A549 (cell line): ENCODE results near the gene NRIP1. TPM values are rescaled to one million over a fixed set of nuclear protein-coding genes. Genes with fewer than 3 reads are reported as not detected.

Experiments
- ATAC-seq, 2 experiments: fragments of 200-7000 bp in 1 of 2; fragments of >200 bp in 1 of 2; cut with Nextera tagmentation in 1 of 2; cut with Tn5 transposase in 1 of 2; 3 replicates each; pipeline versions ENCODE4 v1.8.0 to v1.9.1; 2018 to 2020; ENCODE audit warnings: mild to moderate bottlenecking in 1 of 2, moderate library complexity in 1 of 2
- CTCF ChIA-PET: fragments of 300-600 bp; sonication (Branson Sonifier 250); formaldehyde crosslinking; extraction: SDS; loops from one replicate; lab custom pipeline; 2021; ENCODE audit warnings: antibody characterized with exemption, inconsistent platforms; lab: Yijun Ruan, JAX
- POLR2A ChIA-PET: fragments of 350-600 bp; formaldehyde crosslinking; extraction: SDS; loops from one replicate; lab custom pipeline; 2021; ENCODE audit warnings: antibody characterized with exemption, inconsistent platforms; lab: Yijun Ruan, JAX
- DNase-seq, 2 experiments: peaks; one replicate each; pipeline versions ENCODE4 v3.0.0 to v3.0.0-alpha.2; 2011 to 2016; ENCODE audit warnings: low read depth in 1 of 2, low spot score in 1 of 2
- FAIRE-seq: peaks from 2 replicates; lab custom pipeline; 2011; peaks lifted over from hg19 to GRCh38; lab: Jason Lieb, UNC
- H3K27ac ChIP-seq, 2 experiments: fragments of >200 bp; sonication (Bioruptor Twin); formaldehyde crosslinking; 3 replicates each; pipeline ENCODE4 v1.5.1; 2016 to 2017
- H3K4me1 ChIP-seq: fragments of >200 bp; sonication (Bioruptor Twin); formaldehyde crosslinking; 3 replicates; pipeline ENCODE4 v1.6.1; 2016
- H3K4me2 ChIP-seq: fragments of >200 bp; sonication (Bioruptor Twin); formaldehyde crosslinking; 3 replicates; pipeline ENCODE4 v1.6.1; 2016
- H3K4me3 ChIP-seq: fragments of >200 bp; sonication (Bioruptor Twin); formaldehyde crosslinking; 3 replicates; pipeline ENCODE4 v1.5.1; 2016
- H3K9me3 ChIP-seq: fragments of >200 bp; sonication (Bioruptor Twin); formaldehyde crosslinking; 3 replicates; pipeline ENCODE4 v1.6.1; 2016
- BHLHE40 ChIP-seq: IDR thresholded peaks from 2 replicates; pipeline ENCODE4 v1.6.1; 2012; ENCODE audit warnings: low read depth, low read length, inconsistent platforms
- CBX8 ChIP-seq: fragments of 200-600 bp; sonication (generic); IDR thresholded peaks from 2 replicates; pipeline ENCODE4 v1.6.1; 2016
- CHD2 ChIP-seq: fragments of 150-350 bp; IDR thresholded peaks from 2 replicates; pipeline ENCODE4 v1.6.1; 2014; ENCODE audit warnings: low read length; ENCODE audit not compliant: partially characterized antibody
- EHMT2 ChIP-seq: fragments of 200-600 bp; sonication (generic); IDR thresholded peaks from 2 replicates; pipeline ENCODE4 v1.6.1; 2016; ENCODE audit warnings: antibody characterized with exemption, low read depth, mild to moderate bottlenecking, moderate library complexity
- FOXS1 ChIP-seq: fragments of 250-450 bp; sonication (Bioruptor Pico); IDR thresholded peaks from 2 replicates; pipeline ENCODE4 v1.5.0; 2020; ENCODE audit warnings: mild to moderate bottlenecking, moderate library complexity
- GATA3 ChIP-seq: IDR thresholded peaks from 2 replicates; pipeline ENCODE4 v1.6.1; 2012; ENCODE audit warnings: borderline replicate concordance
- HEYL ChIP-seq: fragments of 250-450 bp; sonication (Bioruptor Pico); IDR thresholded peaks from 2 replicates; pipeline ENCODE4 v1.8.0; 2021; ENCODE audit warnings: mild to moderate bottlenecking, moderate library complexity
- KDM1A ChIP-seq: fragments of 200-600 bp; sonication (generic); IDR thresholded peaks from 2 replicates; pipeline ENCODE4 v1.6.1; 2016; ENCODE audit warnings: low read depth, mild to moderate bottlenecking
- KDM5A ChIP-seq: fragments of 200-600 bp; sonication (generic); IDR thresholded peaks from 2 replicates; pipeline ENCODE4 v1.6.1; 2016; ENCODE audit warnings: antibody characterized with exemption, mild to moderate bottlenecking
- MAFK ChIP-seq: fragments of 450-650 bp; IDR thresholded peaks from 2 replicates; pipeline ENCODE4 v1.6.1; 2014; ENCODE audit not compliant: partially characterized antibody
- MYC ChIP-seq: IDR thresholded peaks from 2 replicates; pipeline ENCODE4 v1.6.1; 2012; ENCODE audit warnings: mild to moderate bottlenecking, inconsistent platforms, low read length, improper control_type of control experiment, borderline replicate concordance
- NFE2L2 ChIP-seq: fragments of 150-350 bp; conservative IDR thresholded peaks from 2 replicates; pipeline ENCODE4 v1.6.1; 2014; ENCODE audit warnings: low read length
- NR3C1 ChIP-seq: fragments of >200 bp; sonication (Bioruptor Twin); formaldehyde crosslinking; IDR thresholded peaks from 3 replicates; pipeline ENCODE4 v1.6.1; 2017
- PHF8 ChIP-seq: fragments of 200-600 bp; sonication (generic); IDR thresholded peaks from 2 replicates; pipeline ENCODE4 v1.6.1; 2016; ENCODE audit warnings: low read depth, mild to moderate bottlenecking, antibody characterized with exemption, moderate library complexity, borderline replicate concordance
- POLR2AphosphoS2 ChIP-seq: conservative IDR thresholded peaks from 2 replicates; pipeline ENCODE4 v1.6.1; 2012; ENCODE audit warnings: low read length, improper control_type of control experiment, inconsistent platforms
- RAD21 ChIP-seq, 2 experiments: fragments of >200 bp in 1 of 2; sonication (Bioruptor Twin) in 1 of 2; formaldehyde crosslinking in 1 of 2; IDR thresholded peaks in 1 of 2; conservative IDR thresholded peaks in 1 of 2; 2 replicates in 1 of 2; 3 replicates in 1 of 2; pipeline ENCODE4 v1.6.1; 2012 to 2018; ENCODE audit warnings: inconsistent platforms in 1 of 2
- WGBS: methylation state at CpG from one replicate; pipeline ENCODE4 v1.1.6; 2017; ENCODE audit errors: missing lambda C conversion rate; 5-methylcytosine and 5-hydroxymethylcytosine counted together
- polyA plus RNA-seq, 4 experiments: library from polyadenylated mRNA; depleted of rRNA in 3 of 4; stranded (reverse); fragments of >200 nt; fragmentation: RNase III in 1 of 4; extraction: RNeasy Plus Mini Kit Qiagen cat#74134 plus additional on column Dnase treatment in 1 of 4; gene quantifications; 2 replicates in 3 of 4; 3 replicates in 1 of 4; pipeline ENCODE4 v1.2.3, GENCODE V29; 2011 to 2017
- TF ChIP-seq, protein P1 (sequence below): fragments of 250-450 bp; sonication (Bioruptor Pico); IDR thresholded peaks from 2 replicates; pipeline ENCODE4 v1.5.0; 2020; ENCODE audit warnings: low read depth, mild to moderate bottlenecking, moderate library complexity
- TF ChIP-seq, protein P2 (sequence below): fragments of 250-450 bp; sonication (Bioruptor Pico); IDR thresholded peaks from 2 replicates; pipeline ENCODE4 v1.5.0; 2021; ENCODE audit warnings: mild to moderate bottlenecking, moderate library complexity, borderline replicate concordance
- TF ChIP-seq, protein P3 (sequence below): fragments of 150-350 bp; IDR thresholded peaks from 2 replicates; pipeline ENCODE4 v1.6.1; 2014; ENCODE audit warnings: low read depth, mild to moderate bottlenecking, low read length
- TF ChIP-seq, protein P4 (sequence below): fragments of >200 bp; sonication (Bioruptor Twin); formaldehyde crosslinking; IDR thresholded peaks from 3 replicates; pipeline ENCODE4 v1.5.1; 2016
- TF ChIP-seq, protein P5 (sequence below): fragments of >200 bp; sonication (Bioruptor Twin); formaldehyde crosslinking; IDR thresholded peaks from 3 replicates; pipeline ENCODE4 v1.6.1; 2016

NRIP1 gene
- polyA plus RNA-seq, 2 of the 4 experiments (the other 2 are of a cell fraction), result 18.9 to 35.5 TPM

DNA sequence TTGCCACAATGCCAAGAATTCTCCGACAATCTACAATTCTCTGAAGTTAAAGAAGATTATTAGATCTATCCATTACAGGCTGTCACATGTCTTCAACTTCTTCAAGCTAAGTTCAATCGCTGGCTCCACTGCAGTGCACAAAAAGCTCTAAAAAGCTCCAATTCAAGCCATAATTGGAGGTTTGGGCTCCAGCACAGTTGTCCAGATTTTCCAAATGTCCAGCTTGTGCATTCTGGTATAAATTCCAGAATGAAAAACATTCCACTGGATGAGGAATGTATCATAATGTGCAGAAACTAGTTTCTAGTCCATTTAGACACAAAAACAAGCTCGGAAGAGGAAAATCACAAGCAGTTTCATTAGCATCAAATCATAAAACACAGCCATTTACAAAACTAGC, 138.6 kb downstream of the NRIP1 start:
- no peaks in the 10 kb centered on the region for H3K4me1 ChIP-seq
- POLR2A ChIA-PET, result no interaction called here
- H3K4me3 ChIP-seq, result no peak overlapping the region
- H3K9me3 ChIP-seq, result no peaks in the 10 kb centered on the region
- no peak overlapping the region for H3K4me2 ChIP-seq
- no peak for TF ChIP-seq RAD21 (conservative IDR thresholded peaks at IDR 0.05 in 1 of 2, IDR thresholded peaks at IDR 0.05 in 1 of 2)
- TF ChIP-seq BHLHE40, result no peak
- TF ChIP-seq, protein P1, sequence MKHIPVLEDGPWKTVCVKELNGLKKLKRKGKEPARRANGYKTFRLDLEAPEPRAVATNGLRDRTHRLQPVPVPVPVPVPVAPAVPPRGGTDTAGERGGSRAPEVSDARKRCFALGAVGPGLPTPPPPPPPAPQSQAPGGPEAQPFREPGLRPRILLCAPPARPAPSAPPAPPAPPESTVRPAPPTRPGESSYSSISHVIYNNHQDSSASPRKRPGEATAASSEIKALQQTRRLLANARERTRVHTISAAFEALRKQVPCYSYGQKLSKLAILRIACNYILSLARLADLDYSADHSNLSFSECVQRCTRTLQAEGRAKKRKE (CRISPR knock-in tag), result no peak
- no peak for TF ChIP-seq NFE2L2
- TF ChIP-seq MAFK, result no peak
- TF ChIP-seq KDM1A, result no peak
- TF ChIP-seq CHD2, result no peak
- TF ChIP-seq MYC, result no peak
- CTCF ChIA-PET, result no interaction called here
- DNase-seq (no peak), FAIRE-seq (no peak), ATAC-seq (no peak)
- H3K27ac ChIP-seq, result no peak overlapping the region
- 90% methylated on average over 3 of the region's 3 CpGs for WGBS

DNA sequence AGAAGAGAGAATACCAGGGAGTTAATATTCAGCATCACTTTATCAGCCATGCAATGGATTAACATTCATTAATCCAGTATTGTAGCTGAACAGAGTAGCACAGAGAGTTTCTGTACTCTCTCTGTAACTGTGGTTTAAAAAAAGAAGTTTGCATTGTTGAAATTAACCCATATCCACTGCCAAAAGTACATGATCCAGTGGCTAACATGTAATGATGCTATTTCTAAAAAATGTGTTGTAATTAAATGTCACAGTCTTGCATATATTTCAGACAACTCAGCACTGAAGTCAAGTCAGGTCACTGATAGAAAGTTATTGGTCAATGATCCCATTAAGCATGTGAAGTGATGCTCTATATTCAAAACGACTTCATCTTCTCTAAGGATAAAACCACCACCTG, 141.3 kb downstream of the NRIP1 start:
- TF ChIP-seq CBX8 (no peak), NR3C1 (no peak), POLR2AphosphoS2 (no peak), GATA3 (no peak), EHMT2 (no peak), PHF8 (no peak), KDM1A (no peak), KDM5A (no peak), FOXS1 (no peak), HEYL (CRISPR knock-in tag) (no peak)
- TF ChIP-seq, protein P2, sequence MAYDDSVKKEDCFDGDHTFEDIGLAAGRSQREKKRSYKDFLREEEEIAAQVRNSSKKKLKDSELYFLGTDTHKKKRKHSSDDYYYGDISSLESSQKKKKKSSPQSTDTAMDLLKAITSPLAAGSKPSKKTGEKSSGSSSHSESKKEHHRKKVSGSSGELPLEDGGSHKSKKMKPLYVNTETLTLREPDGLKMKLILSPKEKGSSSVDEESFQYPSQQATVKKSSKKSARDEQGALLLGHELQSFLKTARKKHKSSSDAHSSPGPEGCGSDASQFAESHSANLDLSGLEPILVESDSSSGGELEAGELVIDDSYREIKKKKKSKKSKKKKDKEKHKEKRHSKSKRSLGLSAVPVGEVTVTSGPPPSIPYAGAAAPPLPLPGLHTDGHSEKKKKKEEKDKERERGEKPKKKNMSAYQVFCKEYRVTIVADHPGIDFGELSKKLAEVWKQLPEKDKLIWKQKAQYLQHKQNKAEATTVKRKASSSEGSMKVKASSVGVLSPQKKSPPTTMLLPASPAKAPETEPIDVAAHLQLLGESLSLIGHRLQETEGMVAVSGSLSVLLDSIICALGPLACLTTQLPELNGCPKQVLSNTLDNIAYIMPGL (CRISPR knock-in tag), result no peak
- TF ChIP-seq, protein P3, sequence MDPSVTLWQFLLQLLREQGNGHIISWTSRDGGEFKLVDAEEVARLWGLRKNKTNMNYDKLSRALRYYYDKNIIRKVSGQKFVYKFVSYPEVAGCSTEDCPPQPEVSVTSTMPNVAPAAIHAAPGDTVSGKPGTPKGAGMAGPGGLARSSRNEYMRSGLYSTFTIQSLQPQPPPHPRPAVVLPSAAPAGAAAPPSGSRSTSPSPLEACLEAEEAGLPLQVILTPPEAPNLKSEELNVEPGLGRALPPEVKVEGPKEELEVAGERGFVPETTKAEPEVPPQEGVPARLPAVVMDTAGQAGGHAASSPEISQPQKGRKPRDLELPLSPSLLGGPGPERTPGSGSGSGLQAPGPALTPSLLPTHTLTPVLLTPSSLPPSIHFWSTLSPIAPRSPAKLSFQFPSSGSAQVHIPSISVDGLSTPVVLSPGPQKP, result no peak
- TF ChIP-seq, protein P4, sequence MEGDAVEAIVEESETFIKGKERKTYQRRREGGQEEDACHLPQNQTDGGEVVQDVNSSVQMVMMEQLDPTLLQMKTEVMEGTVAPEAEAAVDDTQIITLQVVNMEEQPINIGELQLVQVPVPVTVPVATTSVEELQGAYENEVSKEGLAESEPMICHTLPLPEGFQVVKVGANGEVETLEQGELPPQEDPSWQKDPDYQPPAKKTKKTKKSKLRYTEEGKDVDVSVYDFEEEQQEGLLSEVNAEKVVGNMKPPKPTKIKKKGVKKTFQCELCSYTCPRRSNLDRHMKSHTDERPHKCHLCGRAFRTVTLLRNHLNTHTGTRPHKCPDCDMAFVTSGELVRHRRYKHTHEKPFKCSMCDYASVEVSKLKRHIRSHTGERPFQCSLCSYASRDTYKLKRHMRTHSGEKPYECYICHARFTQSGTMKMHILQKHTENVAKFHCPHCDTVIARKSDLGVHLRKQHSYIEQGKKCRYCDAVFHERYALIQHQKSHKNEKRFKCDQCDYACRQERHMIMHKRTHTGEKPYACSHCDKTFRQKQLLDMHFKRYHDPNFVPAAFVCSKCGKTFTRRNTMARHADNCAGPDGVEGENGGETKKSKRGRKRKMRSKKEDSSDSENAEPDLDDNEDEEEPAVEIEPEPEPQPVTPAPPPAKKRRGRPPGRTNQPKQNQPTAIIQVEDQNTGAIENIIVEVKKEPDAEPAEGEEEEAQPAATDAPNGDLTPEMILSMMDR, result no peak
- TF ChIP-seq, protein P5, sequence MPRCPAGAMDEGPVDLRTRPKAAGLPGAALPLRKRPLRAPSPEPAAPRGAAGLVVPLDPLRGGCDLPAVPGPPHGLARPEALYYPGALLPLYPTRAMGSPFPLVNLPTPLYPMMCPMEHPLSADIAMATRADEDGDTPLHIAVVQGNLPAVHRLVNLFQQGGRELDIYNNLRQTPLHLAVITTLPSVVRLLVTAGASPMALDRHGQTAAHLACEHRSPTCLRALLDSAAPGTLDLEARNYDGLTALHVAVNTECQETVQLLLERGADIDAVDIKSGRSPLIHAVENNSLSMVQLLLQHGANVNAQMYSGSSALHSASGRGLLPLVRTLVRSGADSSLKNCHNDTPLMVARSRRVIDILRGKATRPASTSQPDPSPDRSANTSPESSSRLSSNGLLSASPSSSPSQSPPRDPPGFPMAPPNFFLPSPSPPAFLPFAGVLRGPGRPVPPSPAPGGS, result no peak
- TF ChIP-seq, protein P1 (CRISPR knock-in tag), result no peak
- TF ChIP-seq, all 56 proteins: peak for 0
- POLR2A ChIA-PET, result no interaction called here
- Histone ChIP-seq H3K4me3 (no peak overlapping the region), H3K4me2 (no peak overlapping the region), H3K27ac (no peak overlapping the region), H3K9me3 (no peaks in the 10 kb centered on the region), H3K4me1 (no peaks in the 10 kb centered on the region)
- CTCF ChIA-PET, result no interaction called here
- WGBS, result 0% methylated on average over 1 of the region's 1 CpG
- DNase-seq (no peak), ATAC-seq (no peak), FAIRE-seq (no peak)
